T-helper 9 cell (primary cell): Measurements from ENCODE around the gene WDR33.

Source experiments
- DNase-seq: peaks from one replicate; pipeline ENCODE4 v3.0.0-alpha.2; 2020

The WDR33 gene

GRCh38 chr2:127670055-127670956, 140.7 kb downstream of the WDR33 start:
- no peak for DNase-seq

GRCh38 chr2:127669056-127669455, 141.9 kb downstream of the WDR33 start:
- no peak for DNase-seq

GRCh38 chr2:127665267-127665893, 145.6 kb downstream of the WDR33 start:
- DNase-seq = no peak

GRCh38 chr2:127664895-127665225, 146.1 kb downstream of the WDR33 start:
- DNase-seq = no peak

- DNase-seq = no peak
Measured at GRCh38 chr2:127664065-127664894, 146.7 kb downstream of the WDR33 start.

- no peak for DNase-seq
Measured at GRCh38 chr2:127663566-127664064, 147.4 kb downstream of the WDR33 start.

- no peak for DNase-seq
Measured at GRCh38 chr2:127662937-127663565, 147.9 kb downstream of the WDR33 start.

- DNase-seq = no peak
Measured at GRCh38 chr2:127661949-127662510, 148.9 kb downstream of the WDR33 start.

- no peak for DNase-seq
Measured at GRCh38 chr2:127661072-127661649, 149.8 kb downstream of the WDR33 start.

- DNase-seq = no peak
Measured at GRCh38 chr2:127660291-127660578, 150.7 kb downstream of the WDR33 start.

- no peak for DNase-seq
Measured at GRCh38 chr2:127659408-127660290, 151.3 kb downstream of the WDR33 start.

- DNase-seq = no peak
Measured at GRCh38 chr2:127658641-127659407, 152.1 kb downstream of the WDR33 start.

- DNase-seq = no peak
Measured at GRCh38 chr2:127658146-127658545, 152.8 kb downstream of the WDR33 start.

- DNase-seq = no peak
Measured at GRCh38 chr2:127657232-127657595, 153.8 kb downstream of the WDR33 start.

GRCh38 chr2:127656569-127657231, 154.3 kb downstream of the WDR33 start:
- no peak for DNase-seq

GRCh38 chr2:127655209-127656073, 155.5 kb downstream of the WDR33 start:
- DNase-seq = no peak

- DNase-seq = no peak
Measured at GRCh38 chr2:127654838-127655175, 156.2 kb downstream of the WDR33 start.

- DNase-seq = no peak
Measured at GRCh38 chr2:127654084-127654837, 156.7 kb downstream of the WDR33 start.
